GM04504 (cell line): ENCODE results near the gene TMED10.
"Not testable (repeated sequence)": the region's sequence is repeated elsewhere in the genome, so short reads cannot be mapped to it uniquely, and the experiment has no call there.

Experiments
- DNase-seq: peaks from one replicate; pipeline ENCODE4 v3.0.0-alpha.2; 2012; ENCODE audit warnings: low read depth

The TMED10 gene

DNA sequence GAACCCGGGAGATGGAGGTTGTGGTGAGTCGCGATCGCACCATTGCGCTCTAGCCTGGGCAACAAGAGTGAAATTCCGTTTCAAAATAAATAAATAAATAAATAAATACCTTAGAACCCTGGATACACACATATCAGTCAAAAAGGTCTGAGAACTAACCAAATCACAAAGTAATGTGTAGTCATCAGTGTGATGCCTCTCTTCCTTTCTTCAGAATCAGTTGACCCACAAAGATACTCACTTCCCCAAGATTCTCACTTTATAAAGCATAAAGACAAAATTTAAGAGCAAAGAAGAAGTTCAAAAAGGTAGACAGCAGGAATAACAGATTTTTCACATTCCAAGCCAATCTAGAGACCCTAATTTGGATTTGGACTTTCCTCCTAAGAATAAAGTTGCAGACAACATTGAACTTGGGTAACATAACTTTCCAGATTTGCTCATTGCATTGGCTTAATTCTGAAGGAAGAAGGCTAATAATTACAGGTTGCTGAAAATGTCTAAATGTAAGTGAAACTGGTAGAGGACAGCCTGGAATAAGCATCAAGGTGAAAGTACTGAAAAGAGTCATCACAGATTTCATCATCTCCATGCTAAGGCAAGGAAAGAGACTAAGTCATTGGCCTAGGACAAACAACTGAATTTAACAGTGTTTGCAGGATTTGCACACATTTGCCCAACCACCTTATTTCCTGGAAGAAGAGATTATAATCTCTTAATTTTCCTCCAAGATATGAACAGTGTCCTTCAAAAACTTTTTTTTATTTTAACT lies 17.4 kb downstream of the TMED10 start:
- no peak for DNase-seq

DNA sequence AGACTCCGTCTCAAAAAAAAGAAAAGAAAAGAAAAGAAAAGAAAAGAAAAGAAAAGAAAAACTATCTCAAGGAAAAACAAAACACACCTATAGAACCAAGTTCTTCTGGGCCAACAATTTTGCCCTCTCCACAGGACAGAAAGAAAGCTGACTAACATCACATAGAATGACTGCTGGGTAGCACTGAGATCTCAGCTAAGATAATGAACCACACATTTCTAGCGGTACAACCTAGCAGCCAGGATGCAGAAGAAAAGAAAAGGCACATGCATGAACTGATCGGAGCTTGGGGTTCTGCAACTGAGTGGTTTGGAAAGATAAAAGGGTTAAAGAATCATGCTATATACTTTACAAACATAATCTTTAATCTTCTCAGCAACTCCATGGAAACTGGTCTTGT lies 19.5 kb downstream of the TMED10 start:
- no peak for DNase-seq

- DNase-seq = no peak
Observed at GRCh38 chr14:75156111-75156510, 20.3 kb downstream of the TMED10 start.

DNA sequence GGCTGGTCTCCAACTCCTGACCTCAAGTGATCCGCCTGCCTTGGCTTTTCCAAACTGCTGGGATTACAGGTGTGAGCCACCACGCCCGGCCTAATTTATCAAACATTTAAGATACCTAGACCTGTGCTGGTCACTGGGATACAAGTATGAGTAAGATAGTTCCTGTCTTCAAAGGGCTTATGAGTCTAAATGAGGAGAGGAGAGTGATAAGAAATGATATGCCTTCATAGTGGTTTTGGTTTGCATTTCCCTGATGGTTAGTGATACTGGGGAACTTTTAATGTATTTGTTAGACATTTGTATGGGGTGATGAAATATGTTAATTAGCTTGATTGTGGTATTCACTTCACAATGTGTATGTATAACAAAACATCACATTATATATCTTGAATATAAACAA lies 21.2 kb downstream of the TMED10 start:
- DNase-seq = no peak

DNA sequence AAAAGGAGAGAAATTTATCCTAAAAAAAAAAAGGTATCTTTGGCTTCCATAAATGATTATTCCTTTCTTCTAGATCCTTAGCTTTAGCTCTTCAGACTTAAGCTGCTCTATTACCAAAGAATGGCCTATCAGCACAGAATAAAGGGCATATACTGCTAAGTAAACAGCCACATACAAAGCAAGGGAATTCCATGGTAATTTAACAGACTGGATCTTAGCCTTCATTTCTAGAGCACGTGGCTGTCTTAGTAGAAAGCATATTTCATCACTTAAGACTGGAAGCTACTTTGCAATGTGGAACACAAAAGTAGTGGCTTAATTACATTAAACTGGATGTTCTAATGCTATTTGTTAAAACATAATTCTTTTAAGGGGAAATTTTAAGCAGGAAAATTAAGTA lies 23.1 kb downstream of the TMED10 start:
- DNase-seq = no peak

DNA sequence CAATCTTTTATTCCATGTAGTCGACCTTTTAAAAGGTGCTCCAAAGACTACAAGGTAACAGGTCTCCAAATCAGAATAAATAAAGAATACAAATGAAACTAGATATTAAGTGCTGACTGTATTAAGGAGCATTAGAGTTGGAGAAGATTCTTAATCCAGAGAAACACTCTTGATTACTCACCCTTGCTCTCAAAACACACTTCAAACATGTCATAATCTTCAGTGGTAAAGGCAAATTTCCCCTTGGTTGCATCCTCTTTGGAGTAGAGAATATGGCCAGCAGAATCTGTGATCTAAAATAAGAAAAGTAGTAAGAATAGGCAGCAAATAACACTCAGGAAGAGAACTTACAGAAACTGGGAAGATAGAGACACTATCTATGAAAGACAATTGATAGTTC lies 24.6 kb downstream of the TMED10 start:
- no peak for DNase-seq

DNA sequence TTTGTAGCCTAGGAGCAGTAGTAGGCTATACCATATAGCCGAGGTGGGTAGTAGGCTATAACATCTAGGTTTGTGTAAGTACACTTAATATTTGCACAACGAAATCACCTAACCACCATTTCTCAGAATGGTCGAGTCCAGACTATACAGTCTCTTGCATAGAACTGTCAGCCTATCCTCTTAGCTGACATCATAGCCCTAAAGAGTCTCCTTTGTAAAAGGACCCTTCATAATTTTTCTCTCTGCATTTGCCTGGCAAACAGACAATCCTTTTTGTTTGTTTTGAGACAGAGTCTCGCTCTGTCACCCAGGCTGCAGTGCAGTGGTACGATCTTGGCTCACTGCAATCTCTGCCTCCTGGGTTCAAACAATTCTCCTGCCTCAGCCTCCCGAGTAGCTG lies 25.8 kb downstream of the TMED10 start:
- DNase-seq = not testable (repeated sequence)

GRCh38 chr14:75150150-75150549 lies 26.3 kb downstream of the TMED10 start:
- no peak for DNase-seq

DNA sequence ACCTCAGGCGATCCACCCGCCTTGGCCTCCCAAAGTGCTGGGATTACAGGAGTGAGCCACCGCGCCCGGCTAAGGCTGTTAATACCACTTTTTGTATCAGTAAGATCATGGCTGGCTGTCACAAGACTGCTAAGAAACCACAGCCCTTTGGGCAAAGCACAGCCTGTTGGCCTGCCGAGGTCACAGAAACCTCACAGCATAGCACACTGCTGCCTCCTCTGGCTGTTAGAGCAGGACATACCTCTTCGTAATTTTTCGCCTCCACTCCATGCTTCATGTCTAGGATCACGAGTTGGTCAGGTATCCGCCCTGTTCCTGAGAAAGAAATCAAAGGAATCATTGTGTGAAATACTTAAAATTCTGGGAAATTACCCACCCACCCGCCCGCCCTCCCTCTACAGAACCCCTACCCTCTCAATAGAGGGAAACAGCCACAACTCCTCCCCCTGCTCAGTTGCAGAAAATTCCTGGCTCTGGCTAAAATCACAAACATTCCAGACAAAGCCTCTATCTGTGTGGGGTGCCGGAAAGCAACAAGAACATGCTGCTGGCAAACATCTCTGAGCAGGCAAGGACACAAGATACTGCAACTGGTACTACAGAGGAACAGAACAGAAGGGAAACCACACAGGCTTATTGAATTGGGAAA lies 28.9 kb downstream of the TMED10 start:
- DNase-seq = no peak

DNA sequence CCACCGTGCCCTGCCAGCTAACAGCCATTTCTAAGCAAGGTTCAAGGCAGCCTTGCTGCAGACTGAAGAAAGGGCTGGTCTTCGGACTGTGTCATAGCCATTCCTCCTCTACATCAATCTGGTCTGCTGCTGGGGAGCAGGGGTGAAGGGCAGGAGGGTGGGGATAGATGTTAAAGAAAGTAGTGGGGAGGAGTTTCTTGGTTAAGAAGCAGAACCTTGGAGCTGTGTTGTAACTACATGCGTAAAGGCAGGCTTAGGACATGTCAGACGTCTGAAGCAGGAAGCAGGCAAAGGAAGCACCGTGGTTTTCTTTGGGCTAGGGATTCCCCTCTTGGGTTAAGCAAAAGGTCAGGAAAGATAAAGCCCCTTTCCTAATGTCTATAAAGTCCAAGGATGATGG lies 31.5 kb downstream of the TMED10 start:
- DNase-seq = no peak

DNA sequence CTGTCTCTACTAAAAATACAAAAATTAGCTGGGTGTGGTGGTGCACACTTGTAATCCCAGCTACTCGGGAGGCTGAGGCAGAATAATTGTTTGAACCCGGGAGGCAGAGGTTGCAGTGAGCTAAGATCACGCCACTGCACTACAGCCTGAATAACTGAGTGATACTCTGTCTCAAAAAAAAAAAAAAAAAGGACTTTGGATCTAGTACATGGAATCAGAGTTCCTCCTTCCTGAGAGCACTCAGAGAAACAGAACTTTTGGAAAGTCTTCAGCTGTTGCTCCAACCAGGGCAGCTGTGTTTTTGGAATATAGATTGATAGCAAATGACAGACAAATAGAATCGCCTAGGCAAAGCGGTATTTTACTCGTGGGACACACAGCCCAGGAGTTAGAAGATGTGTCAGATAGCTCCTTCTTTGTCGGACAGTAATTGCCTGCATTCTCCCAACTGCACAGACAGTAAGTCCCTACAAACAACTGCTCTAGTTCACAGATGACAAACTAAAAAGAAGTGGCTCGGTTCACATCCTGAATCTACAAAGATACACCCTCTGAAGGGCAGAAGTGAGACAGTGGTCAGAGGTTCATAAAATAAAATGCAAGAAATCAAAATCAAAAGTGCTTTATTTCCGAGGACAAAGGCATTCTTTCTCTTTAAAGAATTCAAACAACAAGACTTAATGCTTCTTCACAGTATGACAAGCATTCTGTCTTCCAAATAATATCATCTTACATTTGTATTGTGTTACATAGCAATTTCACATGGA lies 32.5 kb downstream of the TMED10 start:
- no peak for DNase-seq

GRCh38 chr14:75142494-75142893 lies 33.9 kb downstream of the TMED10 start:
- no peak for DNase-seq

GRCh38 chr14:75141967-75142366 lies 34.4 kb downstream of the TMED10 start:
- no peak for DNase-seq

- DNase-seq = no peak
Observed at GRCh38 chr14:75141062-75141461, 35.4 kb downstream of the TMED10 start.

DNA sequence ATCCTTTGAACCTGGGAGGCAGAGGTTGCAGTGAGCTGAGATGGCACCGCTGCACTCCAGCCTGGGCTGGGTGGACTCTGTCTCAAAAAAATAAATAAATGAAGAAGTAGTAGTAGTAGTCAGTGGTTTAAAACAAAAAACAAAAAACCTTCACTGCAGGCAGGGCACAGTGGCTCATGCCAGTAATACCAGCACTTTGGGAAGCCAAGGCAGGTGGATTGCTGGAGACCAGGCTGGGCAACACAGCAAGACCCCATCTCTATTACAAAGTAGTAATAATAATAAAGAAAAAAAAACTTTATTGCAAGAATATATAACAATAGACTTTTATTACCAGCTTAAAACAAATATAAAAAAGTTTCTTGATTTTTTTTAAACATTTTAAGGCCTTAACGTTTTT lies 35.8 kb downstream of the TMED10 start:
- no peak for DNase-seq

DNA sequence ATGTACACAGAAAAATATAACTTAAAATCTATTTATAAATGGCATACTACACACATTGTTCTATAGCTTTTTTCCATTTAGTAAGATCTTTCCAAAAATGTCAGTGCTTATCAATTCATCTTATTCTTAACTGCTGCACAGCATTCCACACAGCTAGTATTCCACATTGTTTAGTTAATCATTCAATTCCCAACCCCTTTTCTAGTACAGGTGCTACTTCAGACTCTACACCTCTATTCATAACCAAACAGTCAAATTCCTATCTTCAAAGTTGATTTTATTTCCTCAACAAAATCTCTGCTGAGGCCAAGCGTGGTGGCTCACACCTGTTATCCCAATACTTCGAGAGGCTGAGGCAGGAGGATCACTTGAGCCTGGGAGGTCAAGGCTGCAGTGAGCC lies 37.2 kb downstream of the TMED10 start:
- DNase-seq = no peak

- no peak for DNase-seq
Observed at GRCh38 chr14:75138492-75138891, 37.9 kb downstream of the TMED10 start.

DNA sequence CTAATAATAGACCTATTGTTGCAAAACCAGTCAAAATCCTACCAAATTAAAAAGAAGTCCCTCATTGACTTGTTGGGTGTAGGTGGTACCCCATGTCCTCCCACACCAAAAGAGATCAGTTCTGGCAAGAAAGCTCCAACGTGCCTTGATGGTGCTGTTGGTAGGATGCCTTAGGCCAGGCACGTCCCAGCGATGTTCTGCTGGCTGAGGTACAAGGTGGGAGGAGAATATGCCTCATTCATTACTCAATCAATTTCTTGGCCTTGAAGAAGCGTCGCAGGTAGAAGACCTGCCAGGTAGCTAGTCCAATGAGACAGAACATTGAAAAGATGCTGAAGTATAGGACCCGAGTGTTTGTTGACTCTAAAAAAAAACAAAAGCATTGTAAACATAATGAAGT lies 41.8 kb downstream of the TMED10 start:
- DNase-seq = no peak

DNA sequence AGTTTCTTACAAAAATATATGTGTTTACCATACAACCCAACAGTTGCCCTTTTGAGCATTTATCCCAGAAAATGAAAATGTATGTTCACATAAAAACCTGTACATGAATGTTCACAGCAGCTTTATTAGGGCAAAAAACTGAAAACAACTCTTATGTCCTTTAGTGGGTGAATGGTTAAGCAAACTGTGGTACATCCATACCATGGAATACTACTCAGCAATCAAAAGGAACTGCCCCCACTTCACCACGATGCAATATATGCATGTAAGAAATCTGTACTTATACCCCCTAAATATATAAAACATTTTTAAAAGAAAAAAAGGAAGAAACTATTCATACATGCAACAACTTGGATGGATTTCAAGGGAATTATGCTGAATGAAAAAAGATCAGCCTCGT lies 42.8 kb downstream of the TMED10 start:
- no peak for DNase-seq

DNA sequence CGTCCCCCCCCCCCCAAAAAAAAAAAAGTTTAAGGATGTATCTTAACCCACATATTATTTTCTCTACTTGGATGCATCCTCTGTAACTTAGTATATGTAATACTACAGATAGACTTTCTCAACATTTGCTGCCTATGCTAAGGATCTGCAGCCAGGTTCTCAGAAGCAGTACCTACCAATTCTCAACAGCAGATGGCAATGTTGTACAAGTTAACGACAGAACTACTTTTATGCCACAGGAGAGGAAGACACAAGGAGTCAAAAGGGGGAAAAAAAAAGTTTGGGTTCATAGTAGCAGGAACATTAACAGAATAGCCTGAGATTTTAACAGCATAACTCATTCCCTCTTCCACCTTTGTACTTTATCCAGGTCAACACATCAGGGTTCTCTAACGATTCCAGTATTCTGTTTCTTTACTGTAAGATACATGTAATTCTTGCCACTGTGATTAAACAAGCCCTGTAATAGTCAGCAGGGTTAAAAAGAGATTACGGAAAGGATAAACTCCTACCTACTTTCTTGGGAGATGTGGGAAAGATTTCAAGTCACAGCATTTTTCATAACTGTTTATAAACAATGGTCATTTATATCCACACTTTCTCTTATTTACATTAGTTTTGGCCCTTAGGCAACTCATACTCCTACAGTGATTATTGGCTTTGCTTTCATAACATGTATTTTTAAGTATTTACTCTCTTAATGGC lies 43.9 kb downstream of the TMED10 start:
- peak; percentile 51 for DNase-seq

DNA sequence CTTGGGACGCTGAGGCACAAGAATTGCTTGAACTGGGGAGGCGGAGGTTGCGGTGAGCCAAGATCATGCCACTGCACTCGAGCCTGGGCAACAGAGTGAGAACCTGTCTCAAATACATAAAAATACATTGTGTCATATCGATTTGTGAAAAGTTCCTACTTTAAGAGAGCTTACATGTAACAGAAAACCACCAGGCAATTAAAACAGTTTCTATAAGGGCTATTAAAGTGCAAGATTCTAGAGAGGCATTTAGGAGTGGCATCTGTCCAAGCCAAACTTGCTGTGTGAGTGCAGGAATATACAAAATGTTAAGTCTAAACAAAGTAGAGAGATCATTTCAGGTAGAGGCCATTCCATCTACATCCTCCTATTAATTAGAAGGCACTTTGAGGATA lies 47.8 kb downstream of the TMED10 start:
- DNase-seq = no peak

DNA sequence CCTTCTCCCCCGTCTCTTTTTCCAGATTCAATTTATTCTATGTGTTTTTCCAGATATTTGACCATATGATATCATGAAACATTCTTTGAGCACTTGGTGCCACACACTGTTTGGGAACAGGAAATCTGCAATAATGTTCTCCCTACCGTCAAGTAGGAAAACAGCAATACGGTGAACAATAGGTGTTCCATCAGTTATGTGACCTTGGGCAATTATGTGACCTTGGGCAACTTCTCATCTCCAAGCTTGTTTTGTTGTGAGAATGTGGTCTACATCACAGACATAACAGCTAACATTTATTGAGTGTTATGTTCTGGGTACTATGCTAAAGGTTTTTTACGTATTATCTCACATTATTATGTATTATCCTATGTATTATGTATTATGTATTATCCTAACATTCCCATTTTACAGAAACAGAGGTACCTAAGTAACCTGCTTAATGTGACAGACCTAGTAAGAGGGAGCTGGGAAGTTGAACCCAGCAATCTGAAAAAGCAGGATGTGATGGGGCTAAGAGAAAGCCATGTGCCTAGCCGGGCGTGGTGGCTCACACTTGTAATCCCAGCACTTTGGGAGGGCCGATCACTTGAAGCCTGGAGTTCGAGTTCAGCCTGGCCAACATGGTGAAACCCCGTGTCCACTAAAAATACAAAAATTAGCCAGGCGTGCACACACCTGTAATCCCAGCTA lies 48.4 kb downstream of the TMED10 start:
- no peak for DNase-seq
